Islet of Langerhans (tissue), 1 donor: ENCODE results near the gene PRDM2.

Source experiments
- FAIRE-seq: peaks from one replicate; lab custom pipeline; 2011; peaks lifted over from hg19 to GRCh38; lab: Jason Lieb, UNC

The PRDM2 gene

GRCh38 chr1:13813398-13814012, 113.5 kb downstream of the PRDM2 start:
- FAIRE-seq: no peak

DNA sequence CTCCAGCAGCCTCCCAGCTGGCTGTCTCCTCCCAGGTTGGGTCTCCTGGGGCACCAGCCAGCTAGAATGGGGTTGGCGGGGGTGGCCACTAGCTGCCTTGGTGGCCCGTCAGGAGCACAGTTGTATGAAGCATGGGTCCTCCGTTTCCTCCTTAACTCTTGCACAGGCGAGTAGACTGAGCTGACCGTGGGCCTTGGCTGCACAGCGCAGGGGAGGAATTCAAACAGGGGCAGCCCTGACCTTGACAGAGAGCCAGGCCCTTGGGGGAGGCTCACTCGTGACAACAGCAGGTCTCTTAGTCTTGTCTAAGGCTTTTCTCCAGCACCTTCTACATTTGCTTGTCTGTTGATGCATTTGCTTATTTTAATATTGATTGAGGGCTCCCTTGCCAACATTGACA, 114.1 kb downstream of the PRDM2 start:
- no peak for FAIRE-seq

DNA sequence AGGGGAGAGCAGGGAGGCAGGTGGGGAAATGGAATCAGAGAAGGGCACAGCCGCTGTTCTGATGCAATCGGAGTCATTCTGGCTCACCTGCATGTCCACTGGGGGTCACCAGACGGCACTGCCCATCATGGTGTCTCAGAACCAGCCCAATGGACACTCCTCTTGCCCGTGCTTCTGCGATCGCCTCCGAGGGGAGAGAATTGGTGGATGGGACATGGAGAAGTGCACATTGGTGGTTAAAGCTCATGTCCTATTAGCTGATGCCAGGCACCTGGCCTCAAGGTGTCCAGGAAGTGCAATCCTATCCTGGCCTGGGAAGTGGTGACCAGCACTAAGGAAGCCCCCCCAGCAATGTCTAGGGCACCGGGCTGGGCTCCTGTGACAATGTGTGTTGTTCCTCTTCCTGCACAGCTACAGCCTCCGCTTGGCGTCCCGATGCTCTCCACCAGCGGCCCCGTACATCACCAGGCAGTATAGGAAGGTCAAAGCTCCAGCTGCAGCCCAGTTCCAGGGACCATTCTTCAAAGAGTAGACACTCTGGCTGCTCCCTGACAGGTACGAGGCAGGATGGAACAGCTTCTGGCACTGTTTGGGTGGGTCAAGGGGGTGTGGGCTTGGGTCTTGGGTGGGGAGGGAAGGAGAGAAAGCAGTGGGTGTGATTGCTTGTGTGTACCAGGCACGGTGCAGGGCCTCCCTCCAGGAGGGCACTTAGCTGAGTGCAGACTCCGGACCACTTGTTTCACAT, 116.2 kb downstream of the PRDM2 start:
- FAIRE-seq: no peak

DNA sequence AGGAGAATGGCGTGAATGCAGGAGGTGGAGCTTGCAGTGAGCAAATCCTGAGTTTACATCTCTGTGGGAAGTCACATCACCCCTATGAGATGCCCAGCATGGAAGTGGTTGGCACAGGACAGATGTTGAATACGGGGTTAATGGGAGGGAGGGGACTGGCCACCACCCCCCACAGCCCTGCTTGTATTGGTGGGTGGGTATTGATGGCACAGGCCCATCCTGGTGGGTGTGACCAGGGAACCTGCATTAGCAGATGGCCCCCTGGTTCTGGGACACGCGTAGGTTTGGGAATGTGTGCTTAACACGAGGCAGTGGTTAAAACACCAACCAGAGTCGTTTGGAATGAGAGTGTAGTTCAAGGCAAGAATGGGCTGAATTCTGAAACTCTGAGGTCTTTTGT, 117.9 kb downstream of the PRDM2 start:
- FAIRE-seq: no peak

- FAIRE-seq: no peak
These were observed 118.9 kb downstream of the PRDM2 start for GRCh38 chr1:13818926-13819325.

GRCh38 chr1:13819642-13820041, 119.7 kb downstream of the PRDM2 start:
- FAIRE-seq: no peak

DNA sequence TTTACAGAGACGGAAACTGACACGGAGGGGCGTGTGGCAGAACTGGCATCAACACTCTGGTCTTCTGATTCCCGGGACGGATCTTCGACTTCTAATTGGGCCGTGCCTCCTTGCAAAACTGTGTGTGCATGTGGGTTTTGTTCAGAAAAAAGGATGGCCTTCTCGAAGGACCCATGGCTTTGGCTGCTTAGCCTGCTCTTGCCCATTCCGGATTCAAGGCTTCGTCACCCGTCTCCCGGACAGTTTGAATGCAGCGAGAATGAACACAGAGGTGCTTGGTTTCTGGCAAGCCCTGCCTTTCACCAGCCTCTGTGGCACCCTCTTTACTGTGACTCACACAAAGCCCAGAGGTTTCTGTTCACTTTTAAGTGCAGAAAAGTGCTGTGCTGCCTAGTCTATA, 120.1 kb downstream of the PRDM2 start:
- no peak for FAIRE-seq

DNA sequence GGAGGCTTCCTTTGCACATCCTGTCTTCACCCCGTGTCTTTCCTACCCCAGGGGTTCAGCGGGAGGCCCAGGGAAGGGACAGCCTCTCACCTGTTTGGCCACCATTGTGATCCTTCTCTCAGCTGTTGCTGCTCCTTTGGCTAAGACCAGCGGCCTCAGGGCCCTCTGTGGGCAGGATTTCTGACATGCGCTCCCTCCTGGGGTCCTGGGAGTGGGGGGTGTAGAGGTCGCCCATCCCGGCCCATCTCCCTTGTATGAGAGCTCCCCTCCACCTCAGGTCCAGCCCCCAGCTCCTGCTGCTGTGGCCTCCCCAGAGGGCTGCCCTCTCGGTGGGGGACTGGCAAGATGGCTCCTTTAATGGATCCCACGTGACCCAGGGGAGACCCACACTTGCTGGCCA, 120.5 kb downstream of the PRDM2 start:
- FAIRE-seq: no peak

DNA sequence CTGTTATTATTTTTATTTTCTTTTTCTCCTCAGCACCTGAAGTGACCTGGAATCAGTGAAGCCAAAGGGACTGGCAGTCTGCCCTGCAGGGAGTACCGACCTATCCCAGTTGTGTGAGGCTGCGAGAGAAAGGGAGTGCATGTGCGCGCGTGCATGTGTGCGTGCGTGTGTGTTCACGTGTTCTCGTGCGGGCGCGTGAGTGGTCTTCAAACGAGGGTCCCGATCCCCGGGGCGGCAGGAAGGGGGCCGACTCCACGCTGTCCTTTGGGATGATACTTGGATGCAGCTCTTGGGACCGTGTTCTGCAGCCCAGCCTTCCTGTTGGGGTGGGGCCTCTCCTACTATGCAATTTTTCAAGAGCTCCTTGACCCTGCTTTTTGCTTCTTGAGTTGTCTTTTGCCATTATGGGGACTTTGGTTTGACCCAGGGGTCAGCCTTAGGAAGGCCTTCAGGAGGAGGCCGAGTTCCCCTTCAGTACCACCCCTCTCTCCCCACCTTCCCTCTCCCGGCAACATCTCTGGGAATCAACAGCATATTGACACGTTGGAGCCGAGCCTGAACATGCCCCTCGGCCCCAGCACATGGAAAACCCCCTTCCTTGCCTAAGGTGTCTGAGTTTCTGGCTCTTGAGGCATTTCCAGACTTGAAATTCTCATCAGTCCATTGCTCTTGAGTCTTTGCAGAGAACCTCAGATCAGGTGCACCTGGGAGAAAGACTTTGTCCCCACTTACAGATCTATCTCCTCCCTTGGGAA, 123.3 kb downstream of the PRDM2 start:
- FAIRE-seq: no peak

GRCh38 chr1:13823936-13824335, 123.9 kb downstream of the PRDM2 start:
- FAIRE-seq: no peak

- FAIRE-seq: no peak
These were observed 124.6 kb downstream of the PRDM2 start for GRCh38 chr1:13824626-13825025.

GRCh38 chr1:13825033-13825432, 125.0 kb downstream of the PRDM2 start:
- FAIRE-seq: no peak

GRCh38 chr1:13826009-13826408, 126.0 kb downstream of the PRDM2 start:
- no peak for FAIRE-seq

DNA sequence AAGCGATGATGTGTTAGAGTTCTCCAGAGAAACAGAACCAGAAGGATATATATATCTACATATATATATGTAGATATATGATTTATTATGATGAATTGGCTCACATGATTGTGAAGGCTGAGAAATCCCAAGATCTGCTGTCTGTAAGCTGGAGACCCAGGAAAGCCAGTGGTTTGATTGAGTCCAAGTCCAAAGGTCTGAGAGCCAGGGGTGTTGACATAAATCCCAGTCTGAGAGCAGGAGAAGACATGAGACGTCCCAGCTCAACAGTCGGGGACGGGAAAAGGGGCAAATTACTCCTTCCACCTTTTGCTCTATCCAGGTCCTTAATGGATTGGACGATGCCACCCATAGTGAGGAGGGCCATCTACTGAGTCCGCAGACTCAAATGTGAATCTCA, 126.6 kb downstream of the PRDM2 start:
- FAIRE-seq: no peak

DNA sequence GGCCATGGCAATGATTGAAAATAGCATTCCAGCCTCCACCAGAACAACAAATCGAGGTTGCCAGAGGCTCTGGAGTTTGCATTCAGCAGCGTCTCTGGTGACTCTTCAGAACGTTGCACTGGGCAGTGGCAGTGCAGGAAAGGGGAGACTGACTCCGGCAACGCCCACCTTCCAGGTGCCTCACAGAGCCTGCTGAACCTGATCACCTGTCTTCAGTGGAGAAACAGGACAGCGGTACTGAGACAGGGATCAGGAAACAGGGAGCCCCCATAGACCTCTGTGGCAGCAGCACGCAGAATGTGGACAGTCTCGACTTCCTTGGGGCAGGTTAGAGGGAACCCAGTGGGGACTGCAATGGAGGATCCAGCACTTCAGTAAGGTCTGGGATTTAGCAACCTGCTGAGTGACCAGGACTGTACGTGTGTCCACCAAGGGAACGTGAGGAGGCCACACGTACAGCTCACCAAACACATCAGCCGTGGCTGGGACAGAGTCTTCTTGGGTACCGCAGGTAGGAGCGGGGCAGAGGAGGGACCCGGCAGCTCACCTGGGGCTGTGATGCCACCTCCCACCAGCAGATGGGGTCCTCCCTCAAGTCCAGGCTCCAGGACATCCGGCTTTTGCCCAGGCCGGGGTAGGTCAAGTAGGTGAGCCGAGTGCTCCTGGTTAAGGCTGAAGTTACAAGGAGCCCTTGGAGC, 128.6 kb downstream of the PRDM2 start:
- FAIRE-seq: no peak

- FAIRE-seq: no peak
These were observed 129.3 kb downstream of the PRDM2 start for GRCh38 chr1:13829152-13829769.

GRCh38 chr1:13830170-13830569, 130.2 kb downstream of the PRDM2 start:
- no peak for FAIRE-seq

DNA sequence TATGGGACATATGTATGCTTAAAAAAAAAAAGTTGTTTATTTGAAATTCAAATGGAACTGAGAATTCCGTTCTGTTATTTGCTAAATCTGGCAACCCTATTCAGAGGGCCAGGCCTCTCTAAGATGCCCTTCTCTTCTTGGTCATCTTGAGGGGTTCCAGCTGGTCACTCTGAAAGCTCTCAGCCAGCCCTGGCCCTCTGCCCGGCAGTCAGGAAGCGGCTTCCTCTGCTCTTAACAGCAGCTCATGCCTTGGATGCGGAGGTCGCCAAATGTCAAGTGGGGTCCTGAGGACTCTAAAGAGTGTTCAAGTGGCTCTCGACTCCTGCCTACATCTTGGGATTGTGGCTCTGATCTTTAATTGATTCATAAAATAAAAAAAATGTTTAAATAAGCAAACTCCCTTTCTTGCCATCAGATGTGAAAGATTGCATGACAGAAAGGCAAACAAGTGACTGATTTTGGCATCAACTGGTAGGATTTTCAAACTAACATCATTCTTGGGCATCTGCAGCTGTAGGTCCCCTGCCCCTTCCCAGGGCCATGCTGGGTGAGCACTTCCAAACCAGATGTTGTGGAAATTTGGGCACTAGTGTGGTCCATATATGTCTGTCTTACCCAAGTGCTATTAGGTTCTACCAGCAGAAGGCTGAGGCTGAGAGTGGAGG, 130.8 kb downstream of the PRDM2 start:
- FAIRE-seq: no peak

DNA sequence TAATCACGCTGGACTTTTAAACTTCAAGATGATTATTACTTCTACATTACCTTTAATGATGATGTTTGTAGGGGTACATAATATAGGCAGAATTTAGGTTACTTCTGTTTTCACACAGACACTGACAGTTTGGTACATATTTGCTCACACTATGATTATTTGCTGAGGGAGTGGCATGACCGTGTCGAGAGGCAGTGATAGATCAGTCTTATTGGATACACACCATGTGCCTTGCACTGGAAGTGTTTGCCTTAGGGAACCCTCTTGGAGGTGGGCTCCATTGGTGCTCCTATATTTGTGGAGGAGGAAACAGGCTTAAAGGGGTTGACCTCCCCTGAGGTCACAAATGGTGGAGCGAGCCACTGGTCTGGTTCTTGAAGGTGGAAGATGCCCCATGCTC, 132.1 kb downstream of the PRDM2 start:
- no peak for FAIRE-seq

DNA sequence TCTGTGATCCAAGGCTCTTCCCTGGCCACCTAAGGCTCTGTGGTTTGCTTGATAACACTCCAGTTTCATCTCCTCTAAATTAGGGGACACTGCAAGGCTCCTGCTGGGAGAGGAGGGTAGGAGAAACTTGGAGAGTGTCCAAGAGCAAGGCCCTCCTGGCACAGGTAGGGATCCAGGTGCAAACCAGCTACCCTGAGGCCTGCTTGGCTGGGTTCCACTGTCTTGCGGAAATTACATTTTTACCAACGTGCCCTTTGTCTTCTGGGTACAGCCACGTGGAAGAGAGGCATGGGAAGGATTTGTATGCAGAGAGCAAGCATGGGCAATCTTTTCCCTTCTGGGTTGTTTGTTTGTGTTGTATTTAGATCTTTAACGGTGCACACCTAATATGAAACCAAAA, 132.5 kb downstream of the PRDM2 start:
- FAIRE-seq: no peak

- no peak for FAIRE-seq
These were observed 136.1 kb downstream of the PRDM2 start for GRCh38 chr1:13836136-13836535.

DNA sequence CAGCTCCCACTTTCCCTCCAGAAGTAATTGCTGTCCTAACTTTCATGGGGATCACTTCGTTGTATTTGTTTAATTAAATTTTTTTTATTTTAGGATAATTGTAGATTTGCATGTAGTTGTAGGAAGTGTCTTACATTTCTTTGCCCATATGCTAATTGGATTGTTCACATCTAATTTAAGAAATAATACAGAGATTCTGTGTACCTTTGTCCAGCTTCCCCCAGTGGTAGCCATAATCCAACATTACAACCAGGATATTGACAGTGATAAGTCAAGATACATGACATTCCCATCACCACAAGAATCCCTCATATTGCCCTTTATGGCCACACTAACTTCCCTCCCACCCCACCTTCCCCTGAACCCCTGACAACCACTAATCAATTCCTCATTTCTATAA, 136.6 kb downstream of the PRDM2 start:
- FAIRE-seq: no peak
